HTR-8/SVneo (cell line): ENCODE data around the gene TASP1.
A peak's percentile ranks its signal among the peaks of the same experiment; 100 is the strongest.
"Not testable (repeated sequence)": the region's sequence is repeated elsewhere in the genome, so short reads cannot be mapped to it uniquely, and the experiment has no call there.

Source experiments
- DNase-seq: peaks from one replicate; pipeline ENCODE4 v3.0.0; 2011; ENCODE audit warnings: low spot score, mixed read lengths; ENCODE audit not compliant: insufficient read length
- FAIRE-seq: peaks from 2 replicates; lab custom pipeline; 2011; peaks lifted over from hg19 to GRCh38; lab: Jason Lieb, UNC

Gene TASP1

DNA sequence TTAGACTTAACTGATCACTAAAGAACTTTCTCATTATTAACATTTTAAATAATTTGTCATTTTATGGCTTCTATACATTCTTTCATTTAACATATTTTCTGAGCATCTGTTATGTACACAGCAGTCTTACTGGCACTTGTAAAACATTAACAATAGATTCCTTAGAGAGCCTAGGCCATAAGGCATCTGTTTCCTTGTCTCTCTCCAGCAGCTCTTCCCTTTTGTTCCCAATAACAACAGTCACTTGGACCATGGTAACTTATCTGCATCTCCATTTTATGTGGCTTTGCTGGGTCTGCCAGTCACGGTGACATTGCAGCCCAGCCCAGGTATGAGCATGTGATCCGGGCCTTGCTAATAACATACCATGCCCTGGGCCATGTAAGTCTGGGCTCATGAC is 11.7 kb upstream of the TASP1 start:
- FAIRE-seq (no peak), DNase-seq (no peak)

DNA sequence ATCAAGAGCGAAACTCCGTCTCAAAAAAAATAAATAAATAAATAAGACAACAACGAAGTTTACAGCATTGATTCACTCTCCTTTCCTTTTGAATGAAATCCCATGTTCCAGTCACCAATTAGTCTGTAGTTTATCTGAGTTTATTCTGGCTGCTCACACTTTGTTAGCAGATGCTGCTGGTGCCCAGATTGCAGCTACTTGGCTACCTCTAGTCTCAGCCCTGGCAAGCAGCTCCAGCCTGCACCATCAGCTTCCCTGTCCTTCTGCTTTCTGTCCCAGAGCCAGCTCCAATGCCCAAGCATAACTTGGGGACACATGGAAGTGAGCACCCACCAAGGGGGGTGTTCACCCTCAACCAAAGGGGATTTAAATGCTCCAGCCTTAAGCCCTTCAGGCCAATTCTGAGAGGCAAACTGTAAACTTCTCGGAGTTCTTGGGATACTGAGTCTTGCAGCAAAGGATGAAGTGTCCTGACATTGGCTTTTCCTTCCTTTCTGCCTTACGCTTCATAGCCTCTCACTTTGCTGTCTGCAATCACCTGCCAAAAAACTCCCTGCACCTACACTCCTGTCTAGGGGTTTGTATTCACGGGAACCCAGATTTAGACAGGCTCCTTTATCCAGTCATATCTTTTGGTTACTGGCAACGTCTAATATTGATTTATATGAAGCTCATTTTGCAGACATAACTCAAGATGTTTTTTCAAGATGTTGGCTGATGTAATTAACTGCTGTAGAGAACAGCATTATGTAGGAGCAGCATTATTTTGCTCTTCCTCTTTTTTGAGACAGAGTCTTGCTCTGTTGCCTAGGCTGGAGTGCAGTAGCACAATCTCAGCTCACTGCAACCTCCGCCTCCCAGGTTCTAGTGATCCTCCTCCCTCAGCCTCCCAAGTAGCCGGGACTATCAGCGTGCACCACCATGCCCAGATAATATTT is 9.8 kb upstream of the TASP1 start:
- DNase-seq, result no peak
- no peak for FAIRE-seq

DNA sequence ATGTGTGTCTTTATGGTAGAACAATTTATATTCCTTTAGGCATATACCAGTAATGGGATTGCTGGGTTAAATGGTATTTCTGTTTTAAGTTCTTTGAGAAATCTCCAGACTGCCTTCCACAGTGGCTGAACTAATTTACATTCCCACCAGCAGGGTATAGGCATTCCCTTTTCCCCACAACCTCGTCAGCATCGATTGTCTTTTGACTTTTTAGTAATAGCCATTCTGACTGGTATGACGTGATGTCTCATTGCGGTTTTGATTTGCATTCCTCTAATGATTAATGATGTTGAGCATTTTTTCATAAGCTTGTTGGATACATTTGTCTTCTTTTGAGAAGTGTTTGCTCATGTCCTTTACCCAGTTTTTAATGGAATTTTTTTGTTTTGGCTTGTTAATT is 5.3 kb upstream of the TASP1 start:
- DNase-seq (no peak), FAIRE-seq (no peak)

DNA sequence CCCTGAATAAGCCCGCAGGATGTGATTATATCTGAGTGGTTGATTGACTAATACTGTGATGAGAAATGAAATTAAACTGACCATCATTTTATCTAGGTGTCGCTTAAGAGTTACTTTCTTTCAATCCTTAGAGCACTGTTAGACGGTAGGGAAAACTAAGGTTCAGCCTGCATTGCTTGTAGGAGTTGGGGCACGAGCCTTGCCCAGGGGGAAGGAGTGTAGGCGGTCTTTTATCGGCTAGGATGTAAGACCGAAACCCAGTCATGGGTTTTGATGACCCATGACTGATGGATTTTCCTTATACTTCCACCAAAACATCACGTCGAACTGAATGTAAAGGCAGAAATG is 392 bp upstream of the TASP1 start:
- DNase-seq (no peak), FAIRE-seq (no peak)

DNA sequence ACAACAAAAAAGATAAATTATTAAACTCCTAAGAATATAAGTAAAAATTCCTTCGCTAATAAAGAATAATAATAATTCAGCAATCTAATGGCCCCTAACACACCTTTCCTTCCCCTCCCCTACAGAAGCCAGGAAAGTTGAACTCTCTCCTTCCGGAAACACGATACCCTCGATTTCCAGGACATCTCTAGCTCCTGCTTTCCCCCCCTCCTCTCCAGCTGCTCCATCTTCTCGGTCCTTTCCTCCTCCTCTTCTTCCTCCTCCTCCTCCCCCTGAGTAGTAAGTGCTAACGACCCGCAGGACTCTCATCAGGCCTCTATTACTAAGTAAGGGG is 603 bp downstream of the TASP1 start:
- no peak for FAIRE-seq
- DNase-seq, result peak; percentile 29

DNA sequence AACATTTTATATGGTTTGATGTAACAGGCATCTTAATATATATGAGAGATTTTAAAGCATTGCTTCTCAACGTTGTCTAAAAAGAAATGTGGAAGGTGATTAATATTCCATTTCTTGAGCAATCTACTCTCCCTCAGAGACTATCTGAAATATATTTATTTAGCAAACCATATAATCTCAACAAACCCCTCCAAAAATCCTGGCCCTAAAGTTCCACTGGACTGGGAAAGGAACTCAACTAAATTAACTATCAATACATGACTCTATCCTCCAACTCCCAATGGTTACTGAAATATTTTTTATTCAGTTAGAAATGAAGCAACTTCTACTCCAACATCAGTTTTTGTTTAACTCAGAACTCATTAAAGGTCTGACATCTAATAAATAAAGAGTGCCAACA is 6.3 kb downstream of the TASP1 start:
- no peak for DNase-seq
- no peak for FAIRE-seq

DNA sequence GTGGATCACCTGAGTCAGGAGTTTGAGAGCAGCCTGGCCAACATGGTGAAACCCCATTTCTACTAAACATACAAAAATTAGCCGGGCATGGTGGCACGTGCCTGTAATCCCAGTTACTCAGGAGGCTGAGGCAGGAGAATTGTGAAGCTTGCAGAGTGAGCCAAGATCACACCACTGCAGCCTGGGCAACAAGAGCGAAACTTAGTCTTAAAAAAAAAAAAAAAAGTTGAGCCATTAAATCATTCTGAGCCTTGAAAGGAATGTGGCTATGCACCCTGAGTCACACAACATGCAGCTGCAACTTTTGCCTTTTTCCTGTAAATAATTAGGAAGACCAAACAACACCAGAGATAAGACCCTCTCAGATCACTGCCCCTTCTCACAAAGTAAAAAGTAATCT is 11.2 kb downstream of the TASP1 start:
- DNase-seq, result peak; percentile 22
- FAIRE-seq, result not testable (repeated sequence)

DNA sequence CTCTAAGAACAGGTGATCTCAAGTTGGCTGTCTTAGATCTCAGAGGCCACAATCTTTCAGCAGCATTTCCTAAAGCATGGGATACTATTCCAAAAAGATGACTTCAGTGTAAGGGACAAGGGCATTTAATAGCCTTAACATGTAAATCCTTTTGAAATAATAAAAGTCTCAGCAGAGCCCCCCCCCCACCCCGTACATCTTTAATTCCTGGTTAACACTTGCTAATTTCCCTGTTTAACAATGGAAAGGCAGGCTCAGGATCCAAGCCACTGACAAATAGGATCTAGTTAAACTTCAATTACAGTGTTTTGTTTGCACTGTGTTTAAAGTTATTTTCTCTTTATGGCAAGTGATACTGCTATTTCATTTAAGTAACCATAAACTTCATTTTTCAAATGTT is 12.0 kb downstream of the TASP1 start:
- DNase-seq (no peak), FAIRE-seq (no peak)

DNA sequence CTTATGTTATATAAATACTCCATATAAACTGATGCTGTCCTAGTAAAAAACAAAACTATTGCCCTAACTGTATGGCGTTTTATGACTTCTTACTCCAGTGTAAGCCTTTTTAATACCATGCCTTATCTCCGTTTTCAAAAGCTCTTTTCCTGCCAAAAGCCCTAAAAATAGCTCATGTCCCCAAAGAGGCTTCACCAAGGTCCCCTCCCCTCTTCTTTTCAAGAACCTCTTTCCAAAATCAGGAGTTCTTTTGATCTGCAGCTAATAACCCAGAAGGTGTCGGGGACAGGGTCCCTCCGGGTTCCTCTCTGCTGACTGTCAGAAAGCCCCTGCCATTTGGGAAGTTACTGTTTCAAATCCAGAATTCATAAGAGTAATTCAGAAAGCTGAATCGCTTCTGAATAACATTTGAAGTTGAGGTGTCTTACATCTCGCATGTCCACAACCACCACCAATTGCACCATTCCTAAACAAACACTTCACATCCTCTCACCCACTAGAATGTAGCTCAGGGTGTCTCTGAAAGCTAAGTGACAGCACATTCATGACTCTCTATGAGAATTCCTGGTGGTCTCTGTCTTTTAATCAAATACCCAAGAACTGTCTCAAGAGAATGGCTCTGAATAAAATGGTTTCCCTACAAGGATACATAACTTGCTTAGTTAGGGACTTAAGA is 13.3 kb downstream of the TASP1 start:
- no peak for FAIRE-seq
- DNase-seq, result no peak

DNA sequence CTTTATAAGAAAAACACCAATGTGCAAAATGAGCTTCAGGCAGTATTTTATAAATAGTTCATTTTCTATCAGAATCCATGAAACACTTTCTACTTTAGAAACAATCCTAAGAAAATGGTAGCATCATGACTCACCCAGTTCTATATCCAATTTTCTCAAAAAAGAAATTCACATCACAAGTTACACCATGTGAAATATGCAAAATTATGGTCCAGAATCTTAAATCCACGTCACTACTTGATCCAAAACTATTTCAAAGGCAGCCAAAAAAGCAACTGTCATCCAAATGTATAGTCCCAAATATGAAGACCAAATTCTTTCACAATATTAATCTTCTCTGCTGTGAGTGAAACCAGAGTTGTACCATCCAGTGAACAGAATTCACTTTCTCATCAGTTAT is 19.3 kb downstream of the TASP1 start:
- not testable (repeated sequence) for DNase-seq, FAIRE-seq

DNA sequence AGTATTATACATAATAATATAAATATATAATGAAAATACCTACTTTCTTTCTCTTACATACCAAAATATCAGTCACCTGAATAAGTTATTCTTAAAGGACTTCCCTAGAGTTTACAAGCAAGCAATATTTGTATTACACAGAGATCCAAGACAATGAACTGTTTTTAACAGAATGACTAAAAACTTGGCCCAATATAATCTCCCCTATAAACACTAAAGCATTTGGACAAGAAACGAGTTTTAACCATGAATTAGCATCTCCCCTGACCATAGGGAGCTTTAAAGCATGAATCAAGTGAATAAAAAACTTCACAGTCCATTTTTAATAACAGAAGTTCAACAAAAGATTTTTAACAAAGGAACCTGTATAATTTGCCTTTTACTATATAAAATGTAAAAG is 20.3 kb downstream of the TASP1 start:
- not testable (repeated sequence) for DNase-seq, FAIRE-seq

DNA sequence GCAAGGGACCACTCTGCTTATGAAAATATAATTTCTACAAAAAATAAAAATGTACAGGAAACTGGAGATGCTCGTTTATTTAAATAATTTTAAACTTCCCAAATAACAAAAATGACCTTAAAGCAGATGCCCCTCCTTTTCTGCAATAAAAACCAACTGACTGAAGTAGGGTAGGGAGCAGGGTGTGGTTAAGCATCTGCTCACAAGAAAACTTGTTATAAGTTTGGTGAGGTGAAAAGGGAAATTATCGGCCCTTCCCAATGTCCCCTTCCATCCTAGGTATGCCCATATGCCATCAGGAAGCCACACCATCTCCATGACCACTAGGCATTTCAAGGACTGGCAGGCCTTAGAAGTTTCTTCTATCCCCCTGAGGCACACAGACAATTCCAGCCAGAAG is 21.1 kb downstream of the TASP1 start:
- not testable (repeated sequence) for DNase-seq, FAIRE-seq

DNA sequence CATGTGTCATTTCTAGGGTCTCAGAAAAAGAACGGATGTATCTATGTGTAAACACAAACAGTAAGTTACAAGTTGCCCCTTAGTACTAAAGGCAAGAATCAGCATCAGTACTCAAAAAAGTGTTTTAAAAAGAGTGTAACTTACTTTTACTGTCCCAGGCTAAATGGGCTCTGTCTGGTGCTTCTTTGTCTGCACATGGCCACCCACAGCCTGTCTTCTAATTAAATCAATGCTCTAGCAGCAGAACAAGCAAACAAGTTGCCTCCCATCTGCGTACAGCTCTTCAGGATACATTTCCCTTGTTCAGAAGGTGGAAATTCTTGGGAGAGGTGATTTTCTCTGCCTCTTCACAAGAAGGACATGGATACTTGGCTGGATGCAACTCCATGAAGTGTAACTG is 22.0 kb downstream of the TASP1 start:
- not testable (repeated sequence) for FAIRE-seq, DNase-seq

DNA sequence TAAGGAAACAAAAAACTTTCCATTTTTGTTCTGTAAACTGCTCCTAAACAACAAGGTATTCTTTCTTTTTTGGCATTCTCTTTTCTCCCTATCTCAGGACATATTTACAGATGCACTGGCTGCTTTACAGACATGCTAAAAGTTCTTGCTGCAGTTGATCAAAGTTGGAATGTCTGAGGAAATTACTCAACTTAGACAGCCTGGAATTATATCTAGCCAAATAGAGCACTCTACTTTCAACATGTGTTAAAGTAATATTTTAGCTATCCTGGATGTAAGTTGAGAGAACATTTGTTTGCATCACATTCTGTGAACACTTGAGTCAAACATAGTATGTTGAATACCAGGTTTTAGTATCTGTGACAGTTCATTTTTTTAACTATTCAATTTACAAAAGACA is 24.8 kb downstream of the TASP1 start:
- no peak for DNase-seq
- FAIRE-seq, result no peak

DNA sequence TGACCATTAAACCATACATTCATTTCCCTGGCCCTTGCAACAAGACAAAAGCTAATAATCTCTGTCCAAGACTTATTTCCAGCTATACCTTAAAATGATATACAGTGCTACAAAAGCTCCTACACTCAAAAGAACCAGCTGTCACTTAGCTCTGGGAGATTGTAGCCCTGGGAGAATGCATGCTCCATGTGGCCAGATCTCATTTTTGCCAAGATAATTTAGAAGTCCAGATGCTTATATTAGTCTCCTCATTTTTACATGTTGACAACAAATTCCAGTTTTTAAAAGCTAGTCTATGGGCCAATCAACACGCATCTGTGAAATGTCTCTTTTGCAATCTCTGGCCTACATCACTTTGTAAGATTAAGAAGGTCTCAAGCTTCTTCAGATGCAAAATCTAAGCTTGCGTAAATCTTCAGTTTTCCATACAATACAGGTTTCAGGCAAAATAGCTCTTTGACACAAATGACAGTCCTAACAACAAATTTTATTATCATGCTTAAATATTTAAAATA is 27.1 kb downstream of the TASP1 start:
- FAIRE-seq (no peak), DNase-seq (no peak)

DNA sequence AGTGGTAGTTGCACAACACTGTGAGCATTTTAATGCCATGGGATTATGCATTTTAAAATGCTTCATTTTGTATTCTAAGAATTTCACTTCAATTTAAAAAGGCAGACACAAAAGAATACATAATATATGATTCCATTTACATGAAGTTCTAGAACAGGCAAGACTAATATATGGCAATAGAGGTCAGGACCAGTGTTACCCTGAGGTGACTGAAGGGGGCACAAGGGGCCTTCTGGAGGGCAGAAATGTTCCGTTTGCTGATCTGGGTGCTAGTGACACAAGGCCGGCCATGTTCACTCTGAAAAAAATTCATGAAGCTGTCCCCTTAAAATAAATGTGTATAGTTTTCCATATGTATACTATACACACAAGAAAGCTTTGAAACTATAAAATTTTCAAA is 28.5 kb downstream of the TASP1 start:
- DNase-seq (no peak), FAIRE-seq (no peak)

DNA sequence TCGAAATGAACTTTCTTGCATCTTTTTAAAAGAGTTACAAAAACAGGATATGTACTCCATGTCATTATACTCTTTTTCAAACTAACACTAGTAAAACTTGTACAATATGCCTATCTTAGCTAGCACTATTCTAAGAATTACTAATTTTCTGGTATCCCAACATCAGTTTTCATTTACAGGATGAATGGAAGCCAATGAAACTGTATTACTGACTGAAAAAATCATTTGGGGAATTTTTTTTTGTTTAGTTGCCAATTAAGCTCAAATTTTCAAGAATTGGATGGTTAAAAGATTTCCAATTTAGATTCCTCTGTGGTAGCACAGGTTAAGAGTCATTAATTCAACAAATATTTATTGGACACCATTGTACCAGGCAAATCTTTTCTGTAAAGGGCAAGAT is 30.7 kb downstream of the TASP1 start:
- FAIRE-seq, result no peak
- no peak for DNase-seq

DNA sequence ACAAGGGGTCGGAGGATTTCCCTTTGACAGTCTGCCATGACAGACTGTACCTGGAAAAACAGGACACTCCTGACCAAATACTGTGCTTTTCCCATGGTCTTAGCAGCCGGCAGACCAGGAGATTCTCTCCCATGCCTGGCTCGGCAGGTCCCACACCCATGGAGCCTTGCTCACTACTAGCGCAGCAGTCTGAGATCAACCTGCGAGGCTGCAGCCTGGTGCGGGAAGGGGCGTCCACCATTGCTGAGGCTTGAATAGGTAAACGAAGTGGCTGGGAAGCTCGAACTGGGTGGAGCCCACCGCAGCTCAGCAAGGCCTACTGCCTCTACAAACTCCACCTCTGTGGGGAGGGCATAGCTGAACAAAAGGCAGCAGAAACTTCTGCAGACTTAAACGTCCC is 45.3 kb downstream of the TASP1 start:
- not testable (repeated sequence) for DNase-seq, FAIRE-seq

DNA sequence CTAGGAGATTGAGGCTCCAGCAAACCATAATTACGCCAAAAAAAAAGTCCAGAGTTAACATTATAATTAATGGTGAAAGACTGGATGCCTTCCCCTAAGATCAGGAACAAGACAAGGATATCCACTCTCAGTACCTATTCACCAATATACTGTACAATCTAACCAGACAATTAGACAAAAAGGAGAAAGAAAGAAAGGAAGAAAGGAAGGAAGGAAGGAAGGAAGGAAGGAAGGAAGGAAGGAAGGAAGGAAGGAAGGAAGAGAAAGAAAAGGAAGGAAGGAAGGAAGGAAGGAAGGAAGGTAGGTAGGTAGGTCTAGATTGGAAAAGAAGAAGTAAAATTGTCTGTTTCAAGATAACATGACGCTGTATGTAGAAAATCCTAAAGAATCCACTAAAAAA is 50.7 kb downstream of the TASP1 start:
- DNase-seq (no peak), FAIRE-seq (no peak)

DNA sequence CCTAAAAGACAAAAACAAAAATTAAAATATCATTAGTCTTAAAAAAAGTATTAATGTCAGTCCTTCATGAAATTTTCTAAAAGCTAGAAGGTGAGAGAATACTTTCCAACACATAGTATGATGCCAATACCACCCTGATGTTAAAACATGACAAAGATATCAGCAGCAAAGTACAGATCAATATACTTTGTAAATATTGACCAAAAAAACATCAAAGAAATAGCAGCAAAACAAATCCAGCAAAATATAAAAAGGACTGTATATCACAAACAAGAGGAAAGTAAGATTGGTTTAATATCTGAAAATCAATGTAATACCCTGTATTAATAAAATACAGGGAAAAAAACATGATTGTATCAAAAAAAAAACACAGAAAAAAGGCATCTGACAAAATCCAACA is 51.4 kb downstream of the TASP1 start:
- DNase-seq (no peak), FAIRE-seq (no peak)

DNA sequence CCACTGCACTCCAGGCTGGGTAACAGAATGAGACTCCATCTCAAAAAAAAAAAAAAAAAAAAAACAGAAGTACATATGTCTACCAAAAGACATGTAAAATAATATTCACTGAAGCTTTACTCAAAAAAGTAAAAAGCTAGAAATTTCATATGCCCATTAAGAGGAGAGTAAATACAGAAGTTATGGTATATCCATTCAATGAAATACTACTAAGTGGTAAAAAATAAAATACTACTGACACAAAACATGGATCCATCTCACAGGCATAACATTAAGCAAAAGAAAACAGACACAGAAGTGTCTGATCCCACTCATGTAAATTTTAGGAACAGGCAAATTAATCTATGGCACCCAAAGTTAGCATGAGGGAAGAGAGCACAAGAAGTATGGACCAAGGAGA is 52.6 kb downstream of the TASP1 start:
- FAIRE-seq (no peak), DNase-seq (no peak)

DNA sequence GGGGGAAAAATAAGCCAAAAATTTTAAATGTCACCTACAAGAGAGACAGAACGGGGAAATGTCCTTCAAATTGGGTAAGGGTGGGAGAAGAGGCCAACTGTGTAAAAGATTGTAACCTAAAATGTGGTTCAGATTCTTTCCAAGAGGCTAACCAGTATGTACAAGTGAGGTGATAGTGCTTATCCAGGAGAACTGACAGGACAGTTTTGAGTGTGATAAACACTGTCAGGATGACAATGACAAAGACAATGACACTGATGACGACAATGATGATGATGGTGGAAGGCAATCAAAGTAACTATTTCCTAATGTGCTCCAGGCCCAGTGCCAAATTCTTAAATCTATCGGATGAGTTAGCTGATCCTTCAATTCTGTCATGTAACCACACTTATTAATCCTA is 57.3 kb downstream of the TASP1 start:
- FAIRE-seq (no peak), DNase-seq (no peak)
